Panc1 (cell line): ENCODE results near the gene HES3. TPM values are rescaled to one million over a fixed set of nuclear protein-coding genes. Genes with fewer than 3 reads are reported as not detected.

Experiments used
- ATAC-seq: fragments of 200-7000 bp; cut with Tn5 transposase; 2 replicates; pipeline ENCODE4 v1.9.1; 2020; ENCODE audit warnings: mild to moderate bottlenecking, moderate library complexity
- BruUV-seq: library from RNA; stranded (reverse); fragments of 400-500 nt; replicated peaks from 2 replicates; lab custom pipeline; 2021; lab: Mats Ljungman, UMichigan
- CTCF ChIA-PET: fragments of 300-600 bp; sonication (Branson Sonifier 250); formaldehyde crosslinking; loops from one replicate; lab custom pipeline; 2022; ENCODE audit warnings: antibody characterized with exemption; lab: Charles Lee
- POLR2A ChIA-PET: fragments of 300-600 bp; sonication (Branson Sonifier 250); formaldehyde crosslinking; loops from one replicate; lab custom pipeline; 2022; ENCODE audit warnings: antibody characterized with exemption; lab: Charles Lee
- DNase-seq: peaks from one replicate; pipeline ENCODE4 v3.0.0-alpha.2; 2010; ENCODE audit warnings: low read depth, low spot score
- H3K27ac ChIP-seq: 2 replicates; pipeline ENCODE4 v1.5.1; 2011; ENCODE audit warnings: mild to moderate bottlenecking, low read length, inconsistent platforms
- H3K27me3 ChIP-seq: fragments of 200-500 bp; sonication (Bioruptor generic); 2 replicates; pipeline ENCODE4 v1.6.0; 2014; ENCODE audit warnings: low read length, inconsistent platforms; ENCODE audit not compliant: control insufficient read depth, insufficient read depth
- H3K36me3 ChIP-seq: fragments of 200-500 bp; sonication (Bioruptor generic); 2 replicates; pipeline ENCODE4 v1.5.1; 2014; ENCODE audit warnings: inconsistent platforms, mild to moderate bottlenecking, low read length, moderate library complexity; ENCODE audit not compliant: control insufficient read depth, insufficient read depth
- H3K4me1 ChIP-seq: 2 replicates; pipeline ENCODE4 v1.5.1; 2011; ENCODE audit warnings: inconsistent platforms, mild to moderate bottlenecking, low read length, moderate library complexity; ENCODE audit not compliant: control insufficient read depth, insufficient read depth
- H3K4me3 ChIP-seq, 2 experiments: 2 replicates each; pipeline ENCODE4 v1.5.1; 2011 to 2012; ENCODE audit warnings: low read depth in 2 of 2, low read length in 2 of 2, mild to moderate bottlenecking in 2 of 2, inconsistent platforms in 1 of 2, moderate library complexity in 1 of 2
- H3K9me3 ChIP-seq: fragments of 200-500 bp; sonication (Bioruptor generic); 2 replicates; pipeline ENCODE4 v1.5.1; 2014; ENCODE audit warnings: low read depth, mild to moderate bottlenecking, inconsistent platforms, low read length, moderate library complexity; ENCODE audit not compliant: control insufficient read depth, insufficient read depth
- CTCF ChIP-seq: fragments of 450-650 bp; IDR thresholded peaks from 2 replicates; pipeline ENCODE4 v1.5.1; 2017; ENCODE audit warnings: mild to moderate bottlenecking
- POLR2AphosphoS5 ChIP-seq: IDR thresholded peaks from 2 replicates; pipeline ENCODE4 v1.6.1; 2012; ENCODE audit warnings: mild to moderate bottlenecking, low read depth, low read length, moderate library complexity
- REST ChIP-seq, 2 experiments: IDR thresholded peaks; 2 replicates each; pipeline ENCODE4 v1.6.1; 2011 to 2012; ENCODE audit warnings: low read depth in 2 of 2, control low read depth in 1 of 2, low read length in 1 of 2, mild to moderate bottlenecking in 1 of 2, moderate library complexity in 1 of 2; ENCODE audit not compliant: insufficient read depth in 1 of 2
- SIN3A ChIP-seq: IDR thresholded peaks from 2 replicates; pipeline ENCODE4 v1.6.1; 2012; ENCODE audit warnings: low read depth, mild to moderate bottlenecking, low read length, moderate library complexity, borderline replicate concordance; ENCODE audit not compliant: insufficient read depth
- TCF7L2 ChIP-seq: IDR thresholded peaks from 2 replicates; pipeline ENCODE4 v1.6.1; 2011; ENCODE audit warnings: mild to moderate bottlenecking, low read depth, low read length, inconsistent platforms
- in situ Hi-C: cut with HindIII; loops from 2 replicates; pipeline ENCODE4 v1.10.0; 2016; ENCODE audit warnings: low sequenced_read_pairs, low pct_unique_long_range_greater_than_20kb
- intact Hi-C: fragments of 100-400 bp; cut with micrococcal nuclease; formaldehyde crosslinking; loops from one replicate; pipeline ENCODE4 v1.10.0; 2022; ENCODE audit not compliant: unreplicated experiment
- total RNA-seq: library from RNA; stranded (reverse); gene quantifications from one replicate; pipeline ENCODE4 v1.2.1, GENCODE V29; 2021; ENCODE audit not compliant: unreplicated experiment

The HES3 gene
- total RNA-seq, 1 experiment from 2014 or later, result not detected

GRCh38 chr1:6254691-6255090 lies 10.7 kb downstream of the HES3 start:
- no peaks in the 10 kb centered on the region for H3K9me3 ChIP-seq
- H3K27ac ChIP-seq, result no peak overlapping the region
- intact Hi-C loops (no loop called here), in situ Hi-C loops (no loop called here)
- H3K4me3 ChIP-seq, result no peak overlapping the region
- H3K36me3 ChIP-seq, result no peaks in the 10 kb centered on the region
- no peaks in the 10 kb centered on the region for H3K27me3 ChIP-seq
- ChIA-PET POLR2A (no interaction called here), CTCF (no interaction called here)
- TF ChIP-seq POLR2AphosphoS5 (no peak), REST (IDR thresholded peaks at IDR 0.05; ENCODE audit: insufficient read depth in 1 of 2, low read depth in 2 of 2, low read length in 1 of 2) (no peak), CTCF (no peak), SIN3A (no peak), TCF7L2 (no peak)
- BruUV-seq, result no TSS peak
- H3K4me1 ChIP-seq, result no peaks in the 10 kb centered on the region
- no peak for DNase-seq
- ATAC-seq, result no peak

GRCh38 chr1:6256645-6257044 lies 12.7 kb downstream of the HES3 start:
- Histone ChIP-seq H3K36me3 (no peaks in the 10 kb centered on the region), H3K4me1 (no peaks in the 10 kb centered on the region), H3K27me3 (no peaks in the 10 kb centered on the region), H3K4me3 (no peak overlapping the region), H3K27ac (no peak overlapping the region), H3K9me3 (no peaks in the 10 kb centered on the region)
- TF ChIP-seq CTCF, result no peak
- TF ChIP-seq REST (IDR thresholded peaks at IDR 0.05; ENCODE audit: insufficient read depth in 1 of 2, low read depth in 2 of 2, low read length in 1 of 2), result no peak
- TF ChIP-seq POLR2AphosphoS5, result no peak
- TF ChIP-seq SIN3A, result no peak
- no peak for TF ChIP-seq TCF7L2
- CTCF ChIA-PET, result interaction anchor here (0.6 to 1.3 kb wide), 2 partner anchors 9 to 267 kb away, joined by 6 to 10 read pairs; no protein-coding TSS in a partner anchor
- no TSS peak for BruUV-seq
- DNase-seq (no peak), ATAC-seq (no peak)
- in situ Hi-C loops (no loop called here), intact Hi-C loops (no loop called here)
- POLR2A ChIA-PET, result no interaction called here
